ENCODE measurements around the gene MNT. TPM values are rescaled to one million over a fixed set of nuclear protein-coding genes. Genes with fewer than 3 reads are reported as not detected.
A peak's percentile ranks its signal among the peaks of the same experiment; 100 is the strongest.

MNT gene
- total RNA-seq, 1 experiment from 2014 or later: 38.9 TPM

- H3K27me3 ChIP-seq (ENCODE audit: insufficient read depth, low read length): no peaks in the 10 kb centered on the region
- no peak for TF ChIP-seq CTCF (conservative IDR thresholded peaks at IDR 0.05)
- no peaks in the 10 kb centered on the region for H3K23me2 ChIP-seq (ENCODE audit: insufficient read length, low read depth, low read length, poor library complexity, severe bottlenecking)
- no peak overlapping the region for H3K27ac ChIP-seq (ENCODE audit: insufficient read length, low read depth, low read length)
- H3K18ac ChIP-seq (ENCODE audit: insufficient read length, low read depth, low read length): no peak overlapping the region
- H2BK20ac ChIP-seq (ENCODE audit: low read depth, low read length, poor library complexity, severe bottlenecking): no peak overlapping the region
- H3K4me1 ChIP-seq (ENCODE audit: insufficient read depth, low read length): no peaks in the 10 kb centered on the region
- no peaks in the 10 kb centered on the region for H4K20me1 ChIP-seq (ENCODE audit: control insufficient read depth, insufficient read depth, insufficient read length)
- H4K91ac ChIP-seq (ENCODE audit: insufficient read length, low read depth, low read length): no peak overlapping the region
- H3K23ac ChIP-seq (ENCODE audit: insufficient read length, low read depth, low read length): no peak overlapping the region
- no peak overlapping the region for H2BK5ac ChIP-seq (ENCODE audit: insufficient read length, low read length)
- no CpG with 5 or more reads among the region's 22 CpGs for WGBS (ENCODE audit: extremely low coverage, insufficient read length, low lambda C conversion rate)
- H2BK12ac ChIP-seq (ENCODE audit: insufficient read length, low read depth, low read length): no peak overlapping the region
- H3K9me3 Mint-ChIP-seq: no peaks in the 10 kb centered on the region
- peaks cover 6 to 9% of the 10 kb centered on the region in 2 experiments for H3K4me1 Mint-ChIP-seq
- H3K9ac ChIP-seq (ENCODE audit: extremely low read depth, insufficient read length, low read length): no peak overlapping the region
- no peak overlapping the region for H3K4ac ChIP-seq (ENCODE audit: low read depth, low read length)
- no peak overlapping the region for H3K56ac ChIP-seq (ENCODE audit: insufficient read length, low read depth, low read length)
- H2AK5ac ChIP-seq (ENCODE audit: insufficient read length, low read length): no peak overlapping the region
- no peak overlapping the region for H2AFZ ChIP-seq (ENCODE audit: low read length)
- H3K27me3 Mint-ChIP-seq (ENCODE audit: low read depth): no peaks in the 10 kb centered on the region
- H2BK120ac ChIP-seq (ENCODE audit: low read depth, low read length, poor library complexity, severe bottlenecking): no peak overlapping the region
- H3K4me3 Mint-ChIP-seq: no peak overlapping the region
- H3K79me2 ChIP-seq (ENCODE audit: insufficient read depth, low read length): no peaks in the 10 kb centered on the region
- no peaks in the 10 kb centered on the region for H3K9me3 ChIP-seq (ENCODE audit: control insufficient read depth, low read depth, low read length)
- H3K14ac ChIP-seq (ENCODE audit: insufficient read depth, low read length): no peak overlapping the region
- no peak overlapping the region for H3T11ph ChIP-seq (ENCODE audit: low read length)
- no peak overlapping the region for H4K5ac ChIP-seq (ENCODE audit: insufficient read length, low read depth, low read length)
- peak overlapping the region in 1 of 3 experiments; percentile 53; a peak in 2 of 7 replicates for H3K27ac Mint-ChIP-seq
- DNase-seq: no peak
- no peak overlapping the region for H2BK15ac ChIP-seq (ENCODE audit: low read depth, low read length)
- H3K36me3 Mint-ChIP-seq (ENCODE audit: insufficient read depth in 1 of 3, low read depth in 3 of 3): peaks cover 23 to 52% (median 43%) of the 10 kb centered on the region in 3 experiments
- no peak overlapping the region for H3K4me2 ChIP-seq (ENCODE audit: insufficient read depth, insufficient read length, low read length)
- H4K8ac ChIP-seq (replicated peaks; ENCODE audit: insufficient read length, low read depth, low read length): no peak overlapping the region
- H3K79me1 ChIP-seq (ENCODE audit: insufficient read depth, low read depth, low read length, poor library complexity, severe bottlenecking): no peaks in the 10 kb centered on the region
Observed at GRCh38 chr17:2414446-2415064, 13.7 kb upstream of the MNT start.

Measured in H9 (cell line).